HG03045 (cell line): ENCODE measurements around the gene TSPAN7.

ENCODE experiments used
- ATAC-seq: cut with Tn5 transposase; IDR thresholded peaks from one replicate; pipeline ENCODE4 v1.9.1; 2021; ENCODE audit warnings: mild to moderate bottlenecking, moderate library complexity; ENCODE audit not compliant: unreplicated experiment

Gene TSPAN7

GRCh38 chrX:38561126-38561868, at the start of gene TSPAN7:
TSS of gene TSPAN7 (plus strand) at chrX:38561542. CDS start at chrX:38561547, 5 bp downstream.
- ATAC-seq: no peak

- ATAC-seq: no peak
Measured at GRCh38 chrX:38513112-38513742, 48.1 kb upstream of the TSPAN7 start.

- ATAC-seq: no peak
Measured at GRCh38 chrX:38514016-38514854, 47.1 kb upstream of the TSPAN7 start.

- no peak for ATAC-seq
Measured at GRCh38 chrX:38515291-38515690, 46.1 kb upstream of the TSPAN7 start.

- no peak for ATAC-seq
Measured at GRCh38 chrX:38516196-38516774, 45.1 kb upstream of the TSPAN7 start.

GRCh38 chrX:38519651-38520050, 41.7 kb upstream of the TSPAN7 start:
- ATAC-seq: no peak

GRCh38 chrX:38538134-38538533, 23.2 kb upstream of the TSPAN7 start:
- no peak for ATAC-seq

GRCh38 chrX:38539748-38540147, 21.6 kb upstream of the TSPAN7 start:
- ATAC-seq: no peak

GRCh38 chrX:38548508-38548907, 12.8 kb upstream of the TSPAN7 start:
- ATAC-seq: no peak

- ATAC-seq: no peak
Measured at GRCh38 chrX:38552721-38553120, 8.6 kb upstream of the TSPAN7 start.

GRCh38 chrX:38558686-38559085, 2.7 kb upstream of the TSPAN7 start:
- ATAC-seq: no peak

GRCh38 chrX:38560776-38561125, 591 bp upstream of the TSPAN7 start:
- no peak for ATAC-seq

GRCh38 chrX:38561951-38562719, 793 bp downstream of the TSPAN7 start:
- ATAC-seq: no peak

- ATAC-seq: no peak
Measured at GRCh38 chrX:38563030-38563429, 1.7 kb downstream of the TSPAN7 start.

- ATAC-seq: no peak
Measured at GRCh38 chrX:38570396-38570795, 9.1 kb downstream of the TSPAN7 start.

- no peak for ATAC-seq
Measured at GRCh38 chrX:38571058-38571457, 9.7 kb downstream of the TSPAN7 start.

GRCh38 chrX:38574858-38575257, 13.5 kb downstream of the TSPAN7 start:
- no peak for ATAC-seq

- ATAC-seq: no peak
Measured at GRCh38 chrX:38575888-38576287, 14.5 kb downstream of the TSPAN7 start.

- no peak for ATAC-seq
Measured at GRCh38 chrX:38577738-38578137, 16.4 kb downstream of the TSPAN7 start.

- ATAC-seq: no peak
Measured at GRCh38 chrX:38578167-38578566, 16.8 kb downstream of the TSPAN7 start.

- ATAC-seq: no peak
Measured at GRCh38 chrX:38583181-38583580, 21.8 kb downstream of the TSPAN7 start.
